Stimulated activated CD4-positive, alpha-beta T cell treated with anti-CD3 and anti-CD28 coated beads, Interleukin-1b, Interleukin-23, amount 100 ng/mL, for 48 hours (primary cell): ENCODE results near the gene CBX6.
A peak's percentile ranks its signal among the peaks of the same experiment; 100 is the strongest.

Source experiments
- DNase-seq: peaks from one replicate; pipeline ENCODE4 v3.0.0-alpha.2; 2020

The CBX6 gene

DNA sequence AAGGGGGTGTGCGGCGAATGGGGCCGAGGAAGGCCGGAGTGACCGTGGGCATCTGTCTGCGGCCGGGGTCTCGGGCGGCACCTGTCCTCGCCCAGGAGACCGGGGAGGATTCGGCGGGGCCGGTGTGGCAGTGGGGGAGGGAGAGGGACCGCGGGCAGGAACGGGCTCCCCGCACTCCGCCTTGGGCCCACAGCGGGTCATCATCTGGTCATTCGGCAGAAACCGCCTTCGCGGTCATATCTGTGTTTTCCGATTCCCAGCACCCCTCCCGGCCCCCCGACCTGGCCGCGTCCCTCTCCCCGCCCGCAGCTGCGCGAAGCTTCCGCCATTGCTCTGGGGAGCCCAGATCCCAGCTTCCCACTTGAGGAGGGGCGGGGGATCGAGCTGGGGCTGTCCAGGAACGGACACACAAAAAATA lies 824 bp upstream of the CBX6 start:
- no peak for DNase-seq

DNA sequence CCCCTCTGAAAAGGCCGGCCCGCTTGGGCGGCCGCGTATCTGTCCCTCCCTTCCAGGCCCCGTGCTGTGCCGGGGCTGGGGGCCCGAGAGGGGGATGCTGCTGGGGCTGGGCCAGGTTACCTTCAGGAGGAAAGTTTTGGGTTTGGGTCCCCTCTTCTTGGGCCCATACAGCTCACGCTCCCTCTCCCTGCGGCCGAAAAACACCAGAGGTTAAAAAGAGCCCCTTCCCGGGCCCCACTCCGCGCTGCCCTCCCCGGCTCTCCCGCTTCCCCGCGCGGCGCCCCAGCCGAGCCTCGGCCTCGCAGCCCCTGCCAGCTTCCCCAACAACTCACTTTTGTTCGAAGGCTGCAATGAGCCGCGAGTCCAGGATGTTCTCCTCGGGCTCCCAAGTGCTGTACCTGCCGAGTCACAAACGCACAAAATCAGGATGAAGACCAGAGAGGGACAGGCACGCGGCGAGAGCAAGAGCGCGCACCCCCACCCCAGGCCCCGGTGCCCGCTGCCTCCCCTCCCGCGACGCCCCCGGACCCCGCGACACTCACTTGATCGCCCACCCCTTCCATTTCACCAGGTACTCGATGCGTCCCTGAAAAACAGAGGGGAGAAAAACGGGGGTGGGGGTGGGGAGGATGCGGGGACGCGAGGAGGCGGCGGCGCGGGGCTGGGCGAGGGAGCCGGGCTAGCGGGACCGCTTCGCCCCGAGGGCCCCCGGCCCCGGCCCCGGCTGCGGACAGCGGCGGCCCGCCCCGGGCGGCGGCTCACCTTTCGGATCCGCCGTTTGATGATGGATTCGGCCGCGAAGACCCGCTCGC lies 450 bp downstream of the CBX6 start:
- DNase-seq, result no peak

DNA sequence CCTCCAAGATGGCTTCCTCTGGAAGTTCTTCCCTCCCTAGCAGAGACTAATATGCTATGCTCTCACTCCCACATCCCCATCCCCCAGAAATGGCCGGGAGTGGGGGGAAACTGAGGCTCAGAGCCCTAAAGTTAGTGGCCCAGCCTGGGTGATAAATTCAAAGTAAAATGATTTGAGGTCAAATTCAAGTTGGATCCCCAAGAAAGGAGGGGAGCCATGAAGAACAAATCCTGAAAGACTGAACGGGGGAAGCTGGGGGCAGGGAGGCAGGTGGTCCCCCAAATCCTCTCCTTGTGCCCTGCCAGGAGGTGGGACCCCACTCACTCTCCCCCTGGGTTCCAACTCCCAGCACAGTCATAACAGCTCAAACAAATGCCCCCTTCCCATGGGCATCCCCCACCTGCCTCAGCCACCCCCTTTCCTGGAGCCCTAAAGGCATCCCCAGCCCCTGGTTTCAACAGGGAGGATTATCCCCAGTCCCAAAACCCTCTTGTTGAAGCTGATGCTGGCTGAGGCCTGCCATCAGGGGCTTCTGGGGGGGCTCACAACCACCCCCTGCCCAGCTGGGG lies 1.1 kb downstream of the CBX6 start:
- no peak for DNase-seq

DNA sequence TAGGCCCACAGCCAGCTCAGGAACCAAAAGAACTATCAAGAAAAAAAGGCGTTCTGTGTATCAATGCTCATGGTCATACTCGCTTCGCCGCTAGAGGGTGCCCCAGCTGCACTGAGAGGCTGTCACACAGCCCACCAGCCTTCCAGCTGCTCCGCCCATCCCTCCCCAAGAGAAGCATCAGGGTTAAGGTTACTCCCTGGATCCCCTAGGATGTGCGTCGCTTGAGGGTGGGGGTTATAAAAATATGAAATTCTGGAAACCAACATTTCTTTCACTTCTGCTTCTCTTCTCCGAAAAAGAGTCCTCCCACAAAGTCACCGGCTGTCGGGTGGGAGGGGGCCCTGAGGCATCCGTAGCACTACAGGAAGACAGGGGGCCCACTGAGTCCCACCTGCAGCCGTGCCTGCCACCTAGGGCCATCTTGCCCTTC lies 1.7 kb downstream of the CBX6 start:
- DNase-seq, result peak; percentile 86

DNA sequence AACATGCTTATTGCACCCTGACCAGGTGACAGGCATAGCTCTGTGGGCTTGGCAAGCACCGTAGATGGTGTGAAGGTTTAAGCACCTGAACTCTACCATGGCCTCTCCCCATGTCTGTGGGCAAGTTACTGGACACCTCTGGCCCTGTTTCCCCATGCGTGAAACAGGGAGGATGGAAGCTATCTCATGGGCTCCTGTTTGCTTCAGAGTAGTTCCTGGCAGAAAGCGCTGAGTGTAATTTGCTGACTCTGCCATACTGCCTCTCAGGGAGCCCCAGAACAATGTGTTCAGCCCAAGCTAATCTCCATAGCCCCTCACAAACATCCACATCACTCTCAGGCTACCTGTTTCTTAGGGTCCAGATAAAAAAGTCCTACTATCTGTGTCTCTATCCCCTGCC lies 2.4 kb downstream of the CBX6 start:
- DNase-seq, result no peak

DNA sequence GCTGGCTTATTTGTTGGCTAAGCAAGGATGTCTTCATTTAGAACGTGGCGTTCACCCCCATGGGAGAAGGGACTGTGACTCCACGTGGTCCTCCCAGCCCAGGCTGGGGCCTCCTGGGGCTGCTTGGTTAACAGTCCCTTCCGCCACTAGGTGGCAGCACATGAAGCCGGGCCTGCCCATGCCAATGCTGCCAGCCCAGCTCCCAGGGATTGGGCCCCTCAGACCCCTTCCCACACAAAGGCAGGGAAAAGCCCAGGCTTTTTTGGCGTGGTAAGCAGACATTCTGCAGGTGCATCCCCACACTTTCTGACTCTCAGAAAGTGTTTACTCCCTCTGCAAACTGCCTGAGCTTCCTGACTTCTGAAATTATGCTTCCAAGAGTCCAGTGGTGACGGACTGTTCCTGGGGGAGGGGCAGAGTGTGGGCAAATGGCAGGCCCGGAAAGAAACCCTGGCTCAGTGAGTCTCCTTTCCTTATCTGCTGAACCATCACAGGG lies 3.1 kb downstream of the CBX6 start:
- peak; percentile 84 for DNase-seq

DNA sequence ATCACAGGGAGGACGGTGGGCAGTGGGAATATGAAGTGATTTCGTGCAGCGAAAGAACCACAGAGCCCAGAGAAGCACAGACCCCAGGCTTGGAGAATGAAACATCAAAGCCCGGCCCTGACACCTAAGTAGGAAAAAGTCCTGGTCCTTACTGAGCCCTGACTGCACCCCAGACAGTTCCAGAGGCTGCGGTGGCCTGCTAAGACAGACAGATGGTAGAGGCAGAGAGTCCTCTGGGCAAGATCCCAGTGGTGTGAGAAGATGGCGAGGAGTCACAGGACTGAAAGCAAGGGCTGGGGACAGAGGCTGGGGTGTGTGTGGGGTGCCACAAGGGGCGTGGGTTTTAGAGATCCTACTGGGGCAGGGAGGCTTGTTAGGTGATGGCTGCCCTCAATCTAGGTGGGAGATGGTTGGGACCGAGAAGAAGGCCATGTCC lies 3.7 kb downstream of the CBX6 start:
- DNase-seq, result no peak

DNA sequence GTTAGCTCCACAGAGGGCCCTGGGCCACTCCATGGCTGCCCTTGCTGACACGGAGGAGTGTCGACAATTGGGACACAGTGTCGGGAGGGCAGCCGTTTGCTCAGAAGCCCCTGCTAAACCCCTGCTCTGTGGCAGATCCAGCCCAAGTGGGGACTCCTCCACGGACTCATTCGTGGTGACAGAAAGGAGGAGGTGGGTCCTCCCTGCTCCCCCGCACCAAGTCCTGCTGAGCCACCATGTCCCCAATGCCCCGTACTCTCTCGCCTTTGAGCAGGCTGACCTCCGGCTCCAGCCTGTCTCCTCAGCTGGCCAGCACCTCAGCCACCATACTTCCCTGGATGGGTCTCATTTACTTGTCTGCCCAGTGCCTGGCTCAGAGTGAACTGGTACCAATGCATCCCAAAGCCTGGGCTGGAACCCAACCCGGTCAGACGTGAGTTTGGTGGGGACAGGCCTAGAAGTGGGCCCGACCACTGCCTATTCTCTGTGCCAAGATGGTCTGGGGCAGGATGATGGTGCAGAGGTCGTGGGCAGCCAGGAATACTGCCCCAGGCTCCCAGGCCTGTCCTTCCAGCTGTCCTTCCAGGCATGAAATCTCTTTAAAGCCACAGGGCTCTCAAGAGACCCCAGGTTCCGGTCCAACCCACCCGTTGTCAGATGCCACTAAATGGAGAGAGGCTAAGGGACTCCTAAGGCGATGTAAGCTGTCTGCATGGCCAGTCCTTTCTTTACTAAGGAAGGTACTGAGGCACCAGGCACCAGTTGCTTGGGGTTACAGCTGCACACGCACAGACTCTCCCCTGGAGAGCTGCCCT lies 4.3 kb downstream of the CBX6 start:
- DNase-seq, result no peak

DNA sequence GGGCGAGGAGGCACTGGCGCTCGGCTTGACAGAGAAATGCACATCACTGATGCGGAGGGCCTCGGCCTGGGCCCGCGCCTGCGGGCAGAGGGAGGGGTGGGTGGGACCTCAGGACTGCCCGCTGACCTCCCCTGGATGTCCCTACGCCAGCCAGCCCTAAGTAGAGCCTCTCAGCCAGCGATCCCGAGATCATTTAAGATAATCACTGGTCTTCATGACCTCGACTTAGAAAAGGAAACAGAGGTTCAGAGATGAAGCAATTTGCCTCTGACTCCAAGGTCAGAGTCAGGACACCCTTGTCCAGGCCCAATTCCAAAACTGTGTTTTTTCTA lies 4.9 kb downstream of the CBX6 start:
- DNase-seq, result no peak

DNA sequence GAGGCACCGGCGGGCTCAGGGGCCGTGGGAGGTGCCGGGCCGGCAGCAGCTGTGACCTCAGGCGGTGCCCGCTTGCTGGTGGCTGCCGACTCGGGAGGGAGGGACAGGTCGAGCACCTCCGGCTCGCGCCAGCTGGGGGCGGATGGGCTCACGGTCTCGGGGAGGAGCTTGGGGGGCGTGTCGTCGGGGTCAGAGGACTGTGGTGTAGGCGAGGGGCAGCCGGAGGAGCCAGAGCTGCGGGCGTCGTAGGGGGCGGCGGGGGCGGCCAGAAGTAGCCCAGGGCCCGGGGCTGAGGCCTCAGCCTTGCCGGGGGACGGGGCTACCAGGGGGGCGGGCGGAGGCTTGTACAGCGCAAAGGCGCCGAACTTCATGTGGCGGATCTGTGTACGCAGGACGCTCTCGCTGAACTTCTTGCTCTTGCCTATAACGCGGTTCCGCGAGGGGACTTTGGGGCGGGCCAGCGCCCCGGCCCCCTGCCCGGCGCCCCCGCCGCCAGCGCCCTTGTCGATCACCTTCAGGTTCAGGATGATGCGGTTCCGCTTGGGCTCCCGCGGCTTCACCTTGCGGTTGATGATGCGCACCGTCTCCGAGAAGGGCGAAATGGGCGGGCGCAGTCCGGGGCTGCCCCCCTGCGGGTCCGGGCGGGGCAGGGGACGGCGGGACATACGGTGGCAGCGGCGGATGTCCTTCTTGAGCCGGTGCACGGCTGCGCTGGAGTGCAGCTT lies 5.5 kb downstream of the CBX6 start:
- no peak for DNase-seq

DNA sequence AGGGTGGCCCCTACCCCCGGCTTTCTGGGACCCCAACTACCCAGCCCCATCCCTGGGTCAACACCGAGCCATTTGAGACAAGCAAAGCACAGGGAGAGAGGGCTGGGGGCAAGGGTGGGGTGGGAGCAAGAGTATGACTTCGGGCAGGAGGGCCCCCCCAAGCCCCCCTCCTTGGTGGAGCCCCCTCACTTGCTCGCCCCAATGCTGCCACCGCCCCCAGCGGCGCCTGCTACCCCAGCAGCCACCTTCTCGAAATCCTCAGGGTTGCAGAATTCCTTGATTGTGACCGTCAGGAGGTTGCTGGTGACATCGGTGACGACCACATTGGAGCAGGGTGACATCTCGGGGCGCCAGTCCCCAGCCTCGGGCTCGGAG lies 6.0 kb downstream of the CBX6 start:
- DNase-seq, result no peak

DNA sequence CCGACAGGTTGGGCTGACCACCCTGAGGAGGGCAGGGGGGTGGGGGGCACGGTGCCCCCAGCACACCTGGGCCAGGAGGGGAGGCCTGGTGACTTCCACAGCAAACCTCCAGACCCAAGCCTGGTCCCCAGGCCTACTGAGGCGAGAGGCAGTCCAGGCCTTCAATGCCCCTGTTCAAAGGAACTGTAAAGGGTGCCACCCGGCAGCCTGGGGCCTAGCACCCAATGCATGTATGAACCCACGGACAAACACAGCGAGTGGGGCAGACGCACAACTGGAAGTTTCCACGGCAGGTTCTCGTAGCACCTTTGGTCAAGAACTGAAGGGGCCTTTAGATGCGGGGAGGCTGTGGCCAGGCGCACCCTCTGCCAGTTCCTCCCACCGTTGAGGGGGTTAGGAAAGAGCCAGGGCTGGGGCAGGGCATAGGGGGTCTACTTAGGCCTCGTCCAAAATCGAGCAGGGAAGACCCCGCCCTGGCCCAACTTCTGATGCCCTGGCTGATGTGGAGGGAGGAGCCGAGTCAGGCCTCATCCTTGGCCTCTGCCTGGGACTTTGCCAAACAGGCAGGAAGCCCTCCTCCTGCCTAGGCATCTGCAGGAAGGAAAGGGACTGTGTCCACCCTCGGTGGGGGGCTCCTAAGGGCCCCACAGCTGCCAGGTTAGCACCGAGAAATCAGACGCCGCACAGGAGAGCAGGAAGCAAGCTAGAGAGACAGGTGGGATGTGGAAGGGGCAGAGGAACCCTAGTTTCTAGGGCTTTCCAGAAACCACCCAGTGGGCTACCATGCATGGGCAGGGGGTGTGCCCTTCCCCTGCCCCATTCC lies 6.6 kb downstream of the CBX6 start:
- DNase-seq, result no peak

DNA sequence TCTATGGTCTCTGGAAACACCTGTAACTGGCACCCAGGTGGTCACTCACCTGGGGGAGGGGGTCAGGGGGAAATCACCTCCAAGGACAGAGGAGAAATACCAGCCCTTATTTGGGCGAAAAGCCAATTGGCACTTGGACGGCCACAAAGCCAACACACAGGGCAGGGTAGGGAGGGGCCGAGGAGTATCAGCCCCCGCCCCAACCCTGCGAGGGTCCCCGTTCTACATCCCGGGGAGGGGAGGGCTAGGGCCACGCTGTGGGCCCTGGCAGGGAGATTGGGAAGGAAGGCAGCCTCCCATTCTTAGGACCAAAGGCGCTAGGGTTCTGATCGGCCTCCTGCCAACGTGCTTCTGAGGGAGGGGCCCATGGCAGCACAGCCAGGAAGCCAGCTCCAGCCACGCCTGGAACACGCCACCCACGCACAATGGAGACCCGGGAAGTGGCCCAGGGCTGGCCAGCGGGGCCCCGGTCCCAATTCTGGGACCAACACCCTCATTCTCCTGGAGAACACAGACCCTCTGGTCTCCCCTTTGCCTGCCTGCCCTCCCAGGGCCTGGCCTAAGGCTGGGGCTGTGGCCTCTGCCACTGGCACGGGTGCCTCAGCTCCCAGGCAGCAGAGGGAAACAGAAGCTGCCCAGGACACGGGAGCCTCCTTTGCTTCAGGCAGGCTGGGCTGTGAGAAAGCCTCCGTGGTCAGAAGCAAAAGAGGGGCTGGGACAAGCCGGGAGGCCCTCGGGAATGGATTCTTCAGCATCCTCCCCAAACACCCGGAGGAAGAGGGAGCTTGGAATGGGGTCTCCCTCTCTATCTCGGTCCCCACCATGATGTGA lies 7.4 kb downstream of the CBX6 start:
- DNase-seq, result no peak

DNA sequence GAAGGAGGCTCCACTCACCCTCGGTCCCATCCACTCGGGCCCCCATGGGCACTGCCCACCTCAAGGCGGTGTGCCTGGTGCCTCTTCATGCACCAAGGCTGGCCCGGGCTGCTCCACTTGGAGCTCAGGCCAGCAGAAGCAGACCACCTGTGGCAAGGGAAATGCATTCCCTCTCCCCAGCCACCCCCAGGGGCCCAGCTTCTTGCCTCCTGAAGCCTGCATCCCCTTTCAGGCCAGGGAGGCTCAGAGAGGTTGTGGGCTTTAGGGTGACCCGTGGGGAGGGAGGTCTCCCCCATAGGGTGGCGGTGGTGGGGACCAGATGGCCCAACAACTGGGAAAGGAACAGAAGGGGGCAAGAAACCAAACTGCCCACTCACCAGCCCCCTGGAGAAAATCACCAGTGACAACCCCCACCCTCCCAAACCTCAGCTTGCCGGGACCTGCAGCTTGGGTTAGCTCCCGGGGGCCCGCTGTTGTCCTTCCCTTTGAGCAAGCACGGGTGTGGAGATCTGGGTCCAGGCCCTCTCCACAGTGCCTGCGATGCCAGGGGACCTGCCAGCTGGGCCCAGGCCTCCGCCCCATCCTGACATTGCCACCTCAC lies 8.4 kb downstream of the CBX6 start:
- DNase-seq, result no peak

DNA sequence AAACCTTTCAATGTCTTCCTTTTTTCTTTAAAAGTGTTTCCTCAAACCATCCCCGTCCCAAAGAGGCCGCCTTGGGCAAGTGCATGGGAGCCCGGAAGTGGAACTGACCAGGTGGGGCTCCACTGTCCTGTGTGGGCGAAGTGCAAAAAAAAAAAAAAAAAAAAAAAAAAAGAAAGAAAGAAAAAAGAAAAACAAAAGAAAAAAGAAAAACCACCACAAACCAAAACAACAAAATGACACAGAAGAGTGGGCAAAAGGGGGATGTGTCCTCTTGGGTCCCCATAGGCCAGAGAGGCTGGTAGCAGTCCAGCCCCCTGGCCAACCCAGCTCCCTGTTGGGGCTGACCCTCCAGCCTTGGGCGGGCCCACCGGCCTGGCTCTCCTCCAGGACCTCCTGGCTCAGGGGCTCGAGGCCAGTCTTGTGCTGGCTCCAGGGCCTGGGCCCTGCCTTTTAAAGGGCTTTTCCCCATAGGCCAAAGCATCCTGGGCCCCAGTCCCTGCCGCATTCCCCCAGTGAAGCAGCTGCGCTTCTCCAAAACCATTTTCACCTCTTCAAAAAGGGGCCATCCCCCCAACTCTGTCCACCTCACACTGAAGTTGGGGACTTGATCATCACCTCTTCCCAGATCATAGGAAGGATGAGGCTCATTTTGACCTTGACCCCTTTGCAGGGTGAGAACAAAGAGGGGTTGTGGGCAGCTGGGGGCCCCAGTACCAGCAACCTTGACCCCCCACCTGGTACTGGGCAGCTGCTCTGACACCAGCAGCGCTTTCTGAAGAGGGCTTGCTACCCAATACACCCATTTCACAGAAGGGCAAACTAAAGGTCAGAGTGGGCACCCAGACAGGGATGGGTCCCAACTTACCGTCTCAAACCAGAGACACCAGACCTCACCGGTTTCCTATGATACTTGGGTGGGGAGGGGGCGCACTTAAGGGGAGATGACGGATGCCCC lies 9.4 kb downstream of the CBX6 start:
- no peak for DNase-seq

DNA sequence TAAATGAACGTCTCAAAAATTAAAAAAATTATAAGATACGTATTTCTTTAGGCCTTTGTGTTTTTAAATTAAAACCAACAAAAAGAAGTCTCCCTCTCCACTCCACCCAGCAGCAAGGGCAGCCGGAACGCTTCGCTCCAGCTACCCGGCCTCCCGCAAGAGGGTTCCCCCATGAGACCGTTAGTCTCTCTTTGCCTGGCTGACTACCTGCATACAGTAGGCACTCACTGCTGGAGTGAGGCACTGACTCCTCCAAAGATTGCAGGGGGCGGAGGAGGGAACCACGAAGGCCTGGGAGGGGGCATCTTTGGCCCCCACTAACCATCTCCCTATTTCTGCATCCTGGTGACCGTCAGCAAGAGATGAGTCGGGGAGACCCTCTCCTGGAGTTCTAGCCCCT lies 10.1 kb downstream of the CBX6 start:
- no peak for DNase-seq

DNA sequence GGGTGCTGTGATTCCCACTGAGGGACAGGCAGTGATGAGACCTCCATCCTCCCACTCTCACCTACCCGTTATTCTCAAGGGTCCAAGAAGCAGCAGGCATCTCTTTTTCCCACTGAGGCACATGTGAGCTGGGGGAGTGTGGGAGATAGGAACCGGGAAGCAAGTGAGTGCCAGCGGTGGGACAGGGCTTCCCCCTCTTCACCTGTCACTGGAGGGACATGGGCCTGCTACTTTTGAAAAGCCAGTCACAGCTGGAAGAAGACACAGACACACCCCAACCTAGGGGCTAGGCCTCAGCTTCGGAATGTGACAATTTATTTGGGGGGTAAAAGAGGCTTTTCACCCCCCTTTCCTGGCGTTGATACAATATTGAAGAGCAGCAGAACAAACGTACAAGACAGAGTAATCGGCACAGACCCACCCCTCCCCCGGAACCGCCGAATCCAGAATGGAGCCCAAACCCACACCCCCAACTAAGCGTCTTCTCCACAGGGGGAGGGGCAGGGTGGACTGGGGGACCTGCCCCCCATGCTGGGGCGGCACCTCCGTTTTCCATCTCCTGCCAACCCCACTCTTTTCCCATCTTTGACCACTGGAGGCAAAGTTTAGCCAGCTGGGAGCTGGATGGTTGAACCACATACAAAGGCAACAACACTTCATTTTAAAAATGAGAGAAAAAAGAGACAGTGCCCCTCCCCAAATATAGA lies 10.7 kb downstream of the CBX6 start:
- DNase-seq, result no peak

DNA sequence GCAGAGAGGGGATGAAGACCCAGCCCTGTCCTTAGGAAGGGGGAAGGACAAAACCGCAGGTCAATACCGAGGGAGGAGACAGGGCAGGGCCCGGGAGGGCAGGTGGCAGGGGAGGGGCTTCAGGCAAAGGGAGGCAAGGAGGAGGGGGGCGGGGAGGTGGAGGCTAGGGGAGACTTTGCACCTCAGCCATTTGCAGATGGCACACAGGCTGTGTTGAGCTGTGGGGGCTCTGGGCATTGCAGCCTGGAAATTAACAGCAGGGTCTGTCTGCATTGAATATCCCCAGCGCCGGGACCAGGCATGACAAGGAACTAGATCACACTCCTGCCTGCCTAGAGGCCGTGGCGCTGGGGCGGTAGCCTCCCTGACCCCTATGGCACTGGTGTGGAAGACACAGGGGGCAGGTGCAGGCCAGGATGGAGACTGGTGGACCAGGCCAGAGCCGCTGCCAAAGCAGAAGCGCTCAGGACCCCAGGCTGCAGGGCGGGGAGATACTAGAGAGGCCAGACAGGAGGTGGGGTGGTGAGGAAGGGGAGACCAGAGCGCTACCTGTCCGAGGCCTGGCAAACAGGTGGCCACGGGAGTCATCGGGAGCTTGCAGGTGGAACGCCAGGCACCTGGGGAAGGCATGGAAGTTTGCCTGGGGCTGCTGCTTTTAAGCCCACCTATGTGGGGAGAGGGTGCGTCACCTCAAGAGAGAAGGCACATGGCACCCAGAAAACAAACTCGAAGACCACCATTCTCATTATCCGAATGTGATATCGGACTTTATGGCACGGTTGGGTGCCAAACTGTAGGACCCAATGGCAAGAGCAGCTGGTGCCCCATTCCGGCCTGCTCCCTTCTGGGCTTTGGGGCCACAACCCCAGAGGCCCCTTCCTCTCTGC lies 11.5 kb downstream of the CBX6 start:
- DNase-seq, result no peak
